H1 (cell line): ENCODE measurements around the gene COL5A1. TPM values are rescaled to one million over a fixed set of nuclear protein-coding genes. Genes with fewer than 3 reads are reported as not detected.

ENCODE experiments used
- CTCF ChIA-PET: fragments of 300-600 bp; sonication (Branson Sonifier 250); formaldehyde crosslinking; loops from one replicate; lab custom pipeline; 2021; ENCODE audit not compliant: partially characterized antibody; lab: Charles Lee
- POLR2A ChIA-PET: fragments of 300-600 bp; sonication (Branson Sonifier 250); formaldehyde crosslinking; loops from one replicate; lab custom pipeline; 2021; ENCODE audit warnings: inconsistent platforms; ENCODE audit not compliant: partially characterized antibody; lab: Charles Lee
- DNase-seq, 2 experiments: peaks; one replicate each; pipeline versions ENCODE4 v3.0.0 to v3.0.0-alpha.2; 2010 to 2022; ENCODE audit warnings: low spot score in 2 of 2, low read depth in 1 of 2, mixed read lengths in 1 of 2
- FAIRE-seq: peaks from 2 replicates; lab custom pipeline; 2011; peaks lifted over from hg19 to GRCh38; lab: Jason Lieb, UNC
- H2AFZ ChIP-seq: 2 replicates; pipeline ENCODE4 v1.8.1; 2012; ENCODE audit warnings: low read length, inconsistent platforms
- H2AK5ac ChIP-seq: 2 replicates; pipeline ENCODE4 v1.6.1; 2013; ENCODE audit warnings: low read depth, low read length
- H2BK120ac ChIP-seq: replicated peaks from 2 replicates; pipeline ENCODE3; 2013; ENCODE audit warnings: low read depth, low read length, inconsistent platforms
- H2BK12ac ChIP-seq: 2 replicates; pipeline ENCODE4 v1.6.1; 2013; ENCODE audit warnings: low read depth, low read length
- H2BK15ac ChIP-seq: 2 replicates; pipeline ENCODE4 v1.6.1; 2013; ENCODE audit warnings: low read length
- H2BK20ac ChIP-seq: 2 replicates; pipeline ENCODE4 v1.6.1; 2013; ENCODE audit warnings: low read length
- H2BK5ac ChIP-seq: 2 replicates; pipeline ENCODE4 v1.6.1; 2013; ENCODE audit warnings: low read depth, low read length
- H3K14ac ChIP-seq: 2 replicates; pipeline ENCODE4 v1.6.1; 2013; ENCODE audit warnings: inconsistent platforms; ENCODE audit not compliant: insufficient read length
- H3K18ac ChIP-seq: 2 replicates; pipeline ENCODE4 v1.6.1; 2013; ENCODE audit warnings: low read length; ENCODE audit errors: extremely low read depth
- H3K23ac ChIP-seq: 2 replicates; pipeline ENCODE4 v1.6.1; 2013; ENCODE audit warnings: inconsistent platforms; ENCODE audit not compliant: insufficient read length
- H3K23me2 ChIP-seq: 2 replicates; pipeline ENCODE4 v1.6.1; 2013; ENCODE audit warnings: low read depth, low read length
- H3K27ac ChIP-seq: 2 replicates; pipeline ENCODE4 v1.6.1; 2011; ENCODE audit warnings: low read depth, low read length, inconsistent platforms
- H3K27me3 ChIP-seq, 4 experiments: replicated peaks in 1 of 4; 1 replicate in 1 of 4; 2 replicates in 3 of 4; pipeline versions ENCODE4 v1.6.1 to v1.8.1; 2011 to 2013; ENCODE audit warnings: low read length in 3 of 4, mild to moderate bottlenecking in 3 of 4, inconsistent platforms in 2 of 4, mixed read lengths in 2 of 4, moderate library complexity in 1 of 4; ENCODE audit not compliant: control insufficient read depth in 3 of 4, insufficient read depth in 3 of 4; ENCODE audit errors: extremely low read depth in 1 of 4
- H3K36me3 ChIP-seq, 4 experiments: 2 replicates each; pipeline versions ENCODE4 v1.6.1 to v1.8.1; 2011 to 2013; ENCODE audit warnings: mild to moderate bottlenecking in 4 of 4, low read length in 3 of 4, moderate library complexity in 2 of 4, control low read depth in 1 of 4, inconsistent platforms in 1 of 4; ENCODE audit not compliant: insufficient read depth in 4 of 4, control insufficient read depth in 2 of 4
- H3K4ac ChIP-seq: replicated peaks from 2 replicates; pipeline ENCODE3; 2013; ENCODE audit warnings: low read length, low read depth, mixed read lengths, inconsistent platforms; ENCODE audit not compliant: insufficient read length
- H3K4me1 ChIP-seq, 4 experiments: replicated peaks in 1 of 4; 1 replicate in 1 of 4; 2 replicates in 3 of 4; pipeline versions ENCODE4 v1.6.1 to v1.8.1; 2011 to 2013; ENCODE audit warnings: low read length in 3 of 4, inconsistent platforms in 2 of 4, mixed read lengths in 1 of 4; ENCODE audit not compliant: insufficient read depth in 4 of 4, control insufficient read depth in 3 of 4
- H3K4me2 ChIP-seq, 2 experiments: 2 replicates each; pipeline versions ENCODE4 v1.6.1 to v1.8.1; 2011 to 2013; ENCODE audit warnings: low read depth in 2 of 2, low read length in 2 of 2, control low read depth in 1 of 2, inconsistent platforms in 1 of 2, mild to moderate bottlenecking in 1 of 2; ENCODE audit not compliant: insufficient read depth in 1 of 2
- H3K4me3 ChIP-seq, 4 experiments: fragments of 200-600, 300-600 bp in 1 of 4; sonication (generic), shearing (Covaris generic), sonication (Bioruptor Twin) in 1 of 4; 2 replicates each; pipeline versions ENCODE4 v1.5.1 to v1.8.1; 2011 to 2016; ENCODE audit warnings: low read length in 4 of 4, low read depth in 3 of 4, control low read depth in 2 of 4, inconsistent platforms in 2 of 4, mild to moderate bottlenecking in 2 of 4, mixed read lengths in 1 of 4, moderate library complexity in 1 of 4; ENCODE audit not compliant: insufficient read depth in 2 of 4; ENCODE audit errors: extremely low read depth in 1 of 4
- H3K56ac ChIP-seq: replicated peaks from 2 replicates; pipeline ENCODE3; 2013; ENCODE audit warnings: low read depth, mild to moderate bottlenecking, mixed read lengths, low read length, inconsistent platforms; ENCODE audit not compliant: insufficient read length
- H3K79me1 ChIP-seq: 2 replicates; pipeline ENCODE4 v1.6.1; 2013; ENCODE audit warnings: low read depth, low read length, control low read depth
- H3K79me2 ChIP-seq, 2 experiments: 2 replicates each; pipeline versions ENCODE4 v1.6.1 to v1.8.1; 2012 to 2013; ENCODE audit warnings: low read length in 2 of 2, mild to moderate bottlenecking in 2 of 2, inconsistent platforms in 1 of 2; ENCODE audit not compliant: insufficient read depth in 2 of 2, control insufficient read depth in 1 of 2
- H3K9ac ChIP-seq, 4 experiments: replicated peaks in 1 of 4; 1 replicate in 1 of 4; 2 replicates in 3 of 4; pipeline versions ENCODE4 v1.6.1 to v1.8.1; 2011 to 2013; ENCODE audit warnings: low read depth in 3 of 4, low read length in 3 of 4, control low read depth in 2 of 4, mild to moderate bottlenecking in 2 of 4, moderate library complexity in 2 of 4, inconsistent platforms in 1 of 4; ENCODE audit errors: extremely low read depth in 1 of 4
- H3K9me3 ChIP-seq, 2 experiments: 2 replicates each; pipeline versions ENCODE4 v1.6.1 to v1.8.1; 2012 to 2013; ENCODE audit warnings: mild to moderate bottlenecking in 2 of 2, moderate library complexity in 2 of 2, control low read depth in 1 of 2, inconsistent platforms in 1 of 2, low read depth in 1 of 2, low read length in 1 of 2, mixed read lengths in 1 of 2; ENCODE audit not compliant: insufficient read depth in 2 of 2
- H4K20me1 ChIP-seq, 2 experiments: replicated peaks in 1 of 2; 2 replicates each; pipeline versions ENCODE3 to v1.8.1; 2011 to 2013; ENCODE audit warnings: inconsistent platforms in 2 of 2, low read length in 2 of 2, mild to moderate bottlenecking in 1 of 2; ENCODE audit not compliant: insufficient read depth in 2 of 2, control insufficient read depth in 1 of 2
- H4K5ac ChIP-seq: 2 replicates; pipeline ENCODE4 v1.6.1; 2013; ENCODE audit warnings: low read length, low read depth, mixed read lengths, inconsistent platforms; ENCODE audit not compliant: insufficient read length
- H4K8ac ChIP-seq: 2 replicates; pipeline ENCODE4 v1.8.0; 2013; ENCODE audit warnings: mild to moderate bottlenecking, moderate library complexity, low read length, inconsistent platforms; ENCODE audit not compliant: insufficient read depth; ENCODE audit errors: extremely low read depth
- H4K91ac ChIP-seq: replicated peaks from 2 replicates; pipeline ENCODE3; 2013; ENCODE audit warnings: low read length, mixed read lengths, inconsistent platforms; ENCODE audit not compliant: insufficient read length
- CEBPB ChIP-seq: IDR thresholded peaks from 2 replicates; pipeline ENCODE4 v1.6.1; 2012; ENCODE audit warnings: low read depth, low read length
- HDAC6 ChIP-seq: IDR thresholded peaks from one replicate; pipeline ENCODE4 v1.7.1; 2012; ENCODE audit warnings: low read depth, mild to moderate bottlenecking, inconsistent platforms, low read length, moderate library complexity
- KDM4A ChIP-seq: IDR thresholded peaks from one replicate; pipeline ENCODE4 v1.7.1; 2012; ENCODE audit warnings: low read depth, mild to moderate bottlenecking, moderate library complexity, low read length, inconsistent platforms; ENCODE audit not compliant: severe bottlenecking
- PHF8 ChIP-seq: fragments of 200-600 bp; sonication (generic); conservative IDR thresholded peaks from 2 replicates; pipeline ENCODE4 v1.7.1; 2012; ENCODE audit warnings: low read depth, mild to moderate bottlenecking, inconsistent platforms, low read length, moderate library complexity
- POU5F1 ChIP-seq: IDR thresholded peaks from 2 replicates; pipeline ENCODE4 v1.6.1; 2011; ENCODE audit warnings: low read depth, mild to moderate bottlenecking, low read length, moderate library complexity
- RNF2 ChIP-seq: fragments of 200-900, 300-1000 bp; sonication (generic); IDR thresholded peaks from 2 replicates; pipeline ENCODE4 v1.7.1; 2016; ENCODE audit warnings: borderline replicate concordance, low read depth, mild to moderate bottlenecking, antibody characterized with exemption, low read length; ENCODE audit not compliant: poor library complexity, severe bottlenecking; ENCODE audit errors: missing control alignments
- RXRA ChIP-seq: IDR thresholded peaks from 2 replicates; pipeline ENCODE4 v1.6.1; 2011; ENCODE audit warnings: low read depth, mild to moderate bottlenecking, low read length, moderate library complexity; ENCODE audit not compliant: insufficient read depth
- SRF ChIP-seq: IDR thresholded peaks from 2 replicates; pipeline ENCODE4 v1.6.1; 2011; ENCODE audit warnings: mild to moderate bottlenecking, low read depth, low read length, moderate library complexity
- WGBS, 2 experiments: shearing (Covaris generic) in 1 of 2; methylation state at CpG; one replicate each; pipeline versions ENCODE4 v1.1.6 to v1.1.7; 2013 to 2015; ENCODE audit warnings: low lambda C conversion rate in 2 of 2, mixed read lengths in 2 of 2, inconsistent platforms in 1 of 2, low coverage in 1 of 2, missing lambda C conversion rate in 1 of 2; ENCODE audit not compliant: insufficient replicate concordance in 2 of 2, insufficient coverage in 1 of 2, insufficient read length in 1 of 2; ENCODE audit errors: extremely low coverage in 1 of 2, missing lambda C conversion rate in 1 of 2; 5-methylcytosine and 5-hydroxymethylcytosine counted together
- polyA plus RNA-seq, 7 experiments: library from polyadenylated mRNA; depleted of rRNA in 3 of 7; stranded (reverse) in 5 of 7; unstranded in 2 of 7; fragments of >200 nt in 5 of 7; fragments of 200-250 nt in 2 of 7; gene quantifications; 1 replicate in 5 of 7; 2 replicates in 1 of 7; 4 replicates in 1 of 7; pipeline versions ENCODE4 v1.2.1 to v1.2.3, GENCODE V29; 2011 to 2013; ENCODE audit warnings: missing spikeins in 2 of 7, mixed read lengths in 2 of 7
- total RNA-seq: library from RNA; stranded (reverse); fragmentation: NEBNext Ultra II Directional; extraction: Animal tissue kit (Norgen Biotek cat#: 25700); gene quantifications from 2 replicates; pipeline ENCODE4 v1.2.1, GENCODE V29; 2021
- TF ChIP-seq, protein P1 (sequence below): IDR thresholded peaks from 2 replicates; pipeline ENCODE4 v1.6.1; 2011; ENCODE audit warnings: low read length, improper control_type of control experiment

Gene COL5A1
- total and polyA plus RNA-seq, 2 of the 8 experiments (the other 6 are each of a cell fraction or from before 2014, with no cell fraction given), result 3.8 to 12.0 TPM

DNA sequence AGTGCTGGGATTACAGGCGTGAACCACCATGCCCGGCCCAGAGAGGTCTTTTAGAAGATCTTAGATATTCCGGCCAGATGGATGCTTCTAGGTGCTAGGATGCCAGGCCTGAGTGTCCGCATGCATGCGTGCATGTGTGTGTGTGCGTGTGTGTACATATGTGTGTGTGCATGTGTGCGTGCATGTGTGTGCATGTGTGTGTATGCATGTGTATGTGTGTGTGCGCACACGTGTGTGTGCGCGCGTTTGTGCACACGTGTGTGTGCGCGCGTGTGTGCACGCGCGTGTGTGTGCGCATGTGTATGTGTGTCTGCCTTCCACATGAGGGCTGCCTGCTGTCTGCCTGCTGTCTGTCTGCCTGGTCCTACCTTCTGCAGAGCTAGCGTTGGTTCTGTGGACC, 151.0 kb downstream of the COL5A1 start:
- FAIRE-seq, result no peak
- H2BK20ac ChIP-seq, result no peak overlapping the region
- H3K4me1 ChIP-seq, result no peaks in the 10 kb centered on the region; a peak in 1 of 7 replicates
- H3K36me3 ChIP-seq, result no peaks in the 10 kb centered on the region
- DNase-seq, result no peak
- no peak overlapping the region for H3K56ac ChIP-seq
- no peak overlapping the region for H2BK5ac ChIP-seq
- H2AK5ac ChIP-seq, result no peak overlapping the region
- H3K79me2 ChIP-seq, result no peaks in the 10 kb centered on the region
- H2BK120ac ChIP-seq, result no peak overlapping the region
- peaks cover 0 to 4% of the 10 kb centered on the region in 2 experiments for H4K20me1 ChIP-seq
- no peak overlapping the region for H3K4me3 ChIP-seq
- no peak overlapping the region for H3K9ac ChIP-seq
- H3K14ac ChIP-seq, result no peak overlapping the region
- no peak overlapping the region for H3K27ac ChIP-seq
- POLR2A ChIA-PET, result no interaction called here
- no peak overlapping the region for H3K23ac ChIP-seq
- H3K18ac ChIP-seq, result no peak overlapping the region
- no peak overlapping the region for H2AFZ ChIP-seq
- no peak overlapping the region for H2BK15ac ChIP-seq
- H4K91ac ChIP-seq, result no peak overlapping the region
- TF ChIP-seq CEBPB (no peak), HDAC6 (no peak), KDM4A (no peak), RNF2 (no peak), SRF (no peak), PHF8 (no peak), RXRA (no peak), POU5F1 (no peak)
- TF ChIP-seq, protein P1, sequence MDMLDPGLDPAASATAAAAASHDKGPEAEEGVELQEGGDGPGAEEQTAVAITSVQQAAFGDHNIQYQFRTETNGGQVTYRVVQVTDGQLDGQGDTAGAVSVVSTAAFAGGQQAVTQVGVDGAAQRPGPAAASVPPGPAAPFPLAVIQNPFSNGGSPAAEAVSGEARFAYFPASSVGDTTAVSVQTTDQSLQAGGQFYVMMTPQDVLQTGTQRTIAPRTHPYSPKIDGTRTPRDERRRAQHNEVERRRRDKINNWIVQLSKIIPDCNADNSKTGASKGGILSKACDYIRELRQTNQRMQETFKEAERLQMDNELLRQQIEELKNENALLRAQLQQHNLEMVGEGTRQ, result no peak
- no peaks in the 10 kb centered on the region; a peak in 1 of 7 replicates for H3K27me3 ChIP-seq
- no peak overlapping the region for H4K5ac ChIP-seq
- no peaks in the 10 kb centered on the region for H3K79me1 ChIP-seq
- WGBS, 2 experiments, result 69% methylated on average over 15 of the region's 21 CpGs; no CpG with 5 or more reads in 1 of the 2 experiments
- H3K23me2 ChIP-seq, result peaks cover 13% of the 10 kb centered on the region; the same call in 1 of the 2 replicates
- no peak overlapping the region for H4K8ac ChIP-seq
- CTCF ChIA-PET, result interaction anchor here (1.2 to 3.1 kb wide), 3 partner anchors 8 to 14 kb away, joined by 3 to 16 read pairs (median 4); no protein-coding TSS in a partner anchor
- H3K4me2 ChIP-seq, result no peak overlapping the region
- H3K4ac ChIP-seq, result no peak overlapping the region
- H3K9me3 ChIP-seq, result no peaks in the 10 kb centered on the region
- H2BK12ac ChIP-seq, result no peak overlapping the region
